T1000 (cell line): ENCODE data around the gene HBB.

ENCODE experiments used
- DNase-seq: peaks from one replicate; lab custom pipeline; 2025; ENCODE audit warnings: mixed read lengths; lab: John Stamatoyannopoulos, UW

The HBB gene

GRCh38 chr11:5227681-5228080 lies 810 bp upstream of the HBB start:
- DNase-seq = no peak

- DNase-seq = no peak
These were observed 1.4 kb downstream of the HBB start for GRCh38 chr11:5225480-5225871.

- DNase-seq = no peak
These were observed 2.1 kb downstream of the HBB start for GRCh38 chr11:5224538-5225479.

DNA sequence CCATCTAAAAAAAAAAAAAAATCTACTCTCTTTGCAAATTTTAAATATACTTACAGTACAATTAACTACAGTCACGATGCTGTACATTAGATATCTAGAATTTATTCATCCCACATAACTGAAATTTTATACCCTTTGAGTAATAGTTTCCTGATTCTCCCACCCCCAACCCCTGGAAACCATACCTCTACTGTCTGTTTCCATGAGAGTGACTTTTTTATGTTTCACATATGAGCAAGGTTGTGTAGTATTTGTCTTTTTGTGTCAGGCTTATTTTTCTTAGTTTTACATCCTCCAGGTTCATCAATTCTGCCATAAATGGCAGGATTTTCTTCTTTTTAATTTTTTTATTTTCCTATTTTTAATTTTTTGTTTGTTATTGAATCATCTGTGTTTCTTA lies 3.2 kb downstream of the HBB start:
- DNase-seq = no peak

- no peak for DNase-seq
These were observed 3.7 kb downstream of the HBB start for GRCh38 chr11:5223146-5223545.

DNA sequence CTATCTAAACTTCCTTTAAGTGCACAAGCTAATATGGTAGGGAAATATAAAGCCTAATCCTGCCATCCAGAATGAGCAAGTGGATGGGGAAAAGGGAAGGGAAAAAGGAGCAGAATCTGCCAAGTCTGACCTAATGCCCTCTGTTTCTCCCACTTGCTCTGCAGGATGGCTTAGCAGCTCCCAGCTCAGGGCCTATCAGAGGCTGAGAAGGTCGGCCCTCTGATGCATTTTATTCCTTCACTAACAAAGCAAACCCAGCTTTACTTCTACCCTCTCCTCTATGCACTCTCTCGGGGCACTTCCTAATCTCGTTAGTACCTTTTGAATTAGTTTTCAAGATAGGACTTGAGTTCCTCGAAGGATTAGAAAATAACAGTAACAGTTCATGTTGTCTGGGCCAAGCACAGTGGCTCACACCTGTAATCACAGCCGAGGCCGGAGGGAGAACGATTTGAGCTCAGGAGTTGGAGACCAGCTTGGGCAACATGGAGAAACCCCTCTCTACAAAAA lies 16.4 kb downstream of the HBB start:
- no peak for DNase-seq

DNA sequence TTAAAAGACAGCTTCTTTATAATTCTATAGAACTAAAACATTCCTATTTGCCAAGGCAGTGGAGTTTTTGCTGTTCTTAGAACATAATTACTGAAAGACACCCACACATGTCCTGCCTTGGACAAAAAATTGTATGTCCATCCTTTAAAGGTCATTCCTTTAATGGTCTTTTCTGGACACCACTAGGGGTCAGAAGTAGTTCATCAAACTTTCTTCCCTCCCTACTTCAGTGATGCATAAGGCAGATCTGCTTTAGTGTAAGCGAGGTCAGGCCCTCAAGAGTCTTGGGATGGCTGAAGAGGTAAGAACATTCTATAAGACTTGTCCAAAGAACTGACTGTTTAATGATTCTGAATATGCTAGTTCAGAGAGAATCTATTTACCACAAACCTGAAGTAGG lies 22.1 kb downstream of the HBB start:
- DNase-seq = no peak

DNA sequence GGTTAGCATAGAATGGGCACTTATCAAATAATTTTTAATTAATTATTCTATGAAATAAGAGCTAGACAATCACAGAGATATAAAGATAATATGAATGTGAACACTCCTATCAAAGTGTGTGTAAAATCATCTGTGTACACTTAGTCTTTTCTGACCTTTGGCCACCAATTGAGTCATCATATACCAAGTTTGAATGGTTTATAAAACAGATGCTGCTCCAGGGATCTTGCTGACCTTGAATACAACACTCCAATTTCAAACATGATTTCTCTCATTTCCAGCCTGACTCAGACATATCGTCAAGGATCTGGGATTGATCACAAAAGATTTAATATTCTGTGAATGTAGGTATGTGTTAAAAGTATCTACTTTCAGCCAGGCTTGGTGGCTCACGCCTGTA lies 23.5 kb downstream of the HBB start:
- no peak for DNase-seq

DNA sequence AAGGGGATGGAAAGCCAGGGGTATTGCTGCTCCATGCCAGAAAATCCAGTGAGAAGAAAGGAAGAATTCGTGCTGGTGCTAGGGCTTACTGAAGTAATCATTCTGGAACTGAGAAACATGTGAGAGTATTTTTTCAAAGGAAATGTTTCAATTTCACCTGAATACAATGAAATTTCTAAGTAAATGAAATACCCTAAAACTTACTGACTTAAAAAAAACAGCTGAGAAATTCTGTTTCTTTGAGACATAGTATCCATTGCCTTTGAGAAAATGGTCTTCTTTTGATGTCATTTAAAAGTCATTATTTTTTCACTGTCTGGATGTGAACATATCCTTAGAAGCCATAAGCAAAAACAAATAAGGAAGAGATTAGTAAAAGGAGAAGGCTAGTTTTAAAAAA lies 26.3 kb downstream of the HBB start, which contains the start of gene OR51V1:
Gene OR51V1, minus strand, starts transcription at position 101 of the 400 bp plus-strand sequence. Its CDS starts 0 bp downstream, at position 101.
- no peak for DNase-seq

DNA sequence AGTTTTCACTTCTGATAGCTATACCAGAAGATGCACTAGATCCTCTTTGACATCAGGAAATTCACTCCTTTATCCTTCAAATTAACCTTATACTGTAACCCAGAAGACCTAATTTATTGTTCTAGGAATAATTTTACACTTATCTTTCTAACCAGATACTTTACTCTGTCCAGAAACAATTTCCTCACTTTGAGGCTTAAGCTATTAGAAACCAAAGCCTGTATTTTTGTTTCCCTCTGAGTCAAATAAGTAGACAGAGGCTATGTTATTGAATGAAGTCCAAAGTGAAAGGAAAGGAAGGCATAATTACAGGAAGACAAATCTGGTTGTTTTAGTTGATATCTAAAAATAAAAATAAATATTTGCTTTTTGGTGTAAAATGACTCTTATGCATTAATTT lies 28.6 kb downstream of the HBB start:
- no peak for DNase-seq

GRCh38 chr11:5197536-5197935 lies 29.3 kb downstream of the HBB start:
- no peak for DNase-seq

DNA sequence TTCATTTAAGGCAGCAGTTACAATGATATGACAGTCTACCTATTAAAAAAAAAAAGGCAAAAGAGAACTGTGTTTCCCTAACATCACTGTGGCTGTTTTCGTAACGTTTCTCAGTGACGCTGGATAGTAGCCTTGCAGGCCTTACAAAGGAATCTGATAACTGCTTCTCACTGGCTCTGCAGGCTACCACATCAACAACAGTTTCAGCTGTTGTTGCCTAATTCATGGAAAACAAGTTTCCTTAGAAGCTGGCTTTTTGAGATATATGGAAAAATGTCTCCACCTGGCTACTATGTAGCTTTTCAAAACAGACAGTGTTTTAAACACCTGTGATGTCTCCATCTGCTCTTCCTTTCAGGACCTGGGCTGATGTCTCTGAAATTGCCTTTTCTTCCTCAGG lies 30.1 kb downstream of the HBB start:
- DNase-seq = no peak

- DNase-seq = no peak
These were observed 30.8 kb downstream of the HBB start for GRCh38 chr11:5196067-5196466.

- DNase-seq = no peak
These were observed 34.1 kb downstream of the HBB start for GRCh38 chr11:5192738-5193137.

DNA sequence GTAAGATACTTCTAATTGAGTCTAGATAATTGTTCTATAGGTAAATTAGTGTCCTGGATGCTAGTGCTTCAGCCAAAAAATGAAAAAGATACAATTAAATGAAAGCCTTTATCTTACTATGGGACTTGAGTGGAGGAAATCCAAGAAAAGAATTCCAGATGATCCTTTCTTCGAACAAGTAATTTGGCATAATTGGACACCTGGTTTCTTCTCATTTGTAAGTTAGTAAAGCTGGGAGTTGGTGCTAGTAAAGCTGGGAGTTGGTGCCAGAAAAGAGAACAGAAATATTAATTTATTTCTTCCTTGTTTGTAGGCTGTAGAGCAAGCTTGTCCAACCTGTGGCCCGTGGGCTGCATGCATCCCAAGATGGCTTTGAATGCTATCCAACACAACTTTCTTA lies 38.7 kb downstream of the HBB start:
- DNase-seq = no peak

GRCh38 chr11:5178046-5178837 lies 48.6 kb downstream of the HBB start:
- DNase-seq = no peak
